HEK293 (cell line): ENCODE data around the gene PIGB.

Experiments used
- BCL11B ChIP-seq: fragments of 450-650 bp; formaldehyde crosslinking; IDR thresholded peaks from 2 replicates; pipeline ENCODE4 v1.5.1; 2016; ENCODE audit warnings: low read depth, missing biosample characterization, missing genetic modification characterization
- CTCF ChIP-seq: fragments of 450-650 bp; formaldehyde crosslinking; IDR thresholded peaks from 2 replicates; pipeline ENCODE4 v1.5.1; 2016; ENCODE audit warnings: missing biosample characterization, missing genetic modification characterization
- REST ChIP-seq: fragments of 450-650 bp; formaldehyde crosslinking; IDR thresholded peaks from 2 replicates; pipeline ENCODE4 v1.5.1; 2016; ENCODE audit warnings: missing biosample characterization, missing genetic modification characterization
- ZBTB26 ChIP-seq: fragments of 450-650 bp; formaldehyde crosslinking; optimal IDR thresholded peaks from 2 replicates; pipeline ENCODE3; 2016; ENCODE audit warnings: missing biosample characterization, mild to moderate bottlenecking, missing genetic modification characterization
- ZFP37 ChIP-seq: fragments of 450-650 bp; formaldehyde crosslinking; IDR thresholded peaks from 2 replicates; pipeline ENCODE4 v1.5.1; 2016; ENCODE audit warnings: missing biosample characterization, missing genetic modification characterization
- ZNF341 ChIP-seq: fragments of 450-650 bp; formaldehyde crosslinking; IDR thresholded peaks from 2 replicates; pipeline ENCODE4; 2016; ENCODE audit warnings: low read depth, missing biosample characterization, missing genetic modification characterization

GRCh38 chr15:55337160-55337559 lies 18.1 kb downstream of the PIGB start:
- TF ChIP-seq CTCF (tag by site-specific recombination) (no peak), ZBTB26 (tag by site-specific recombination) (no peak), REST (tag by site-specific recombination) (no peak), ZNF341 (no peak), BCL11B (tag by site-specific recombination) (no peak), ZFP37 (tag by site-specific recombination) (no peak)
